Activated T-cell treated with anti-CD3 and anti-CD28 coated beads, Interleukin-2, amount 50 U/mL, for 4 hours (primary cell): ENCODE data around the gene PTH2. TPM values are rescaled to one million over a fixed set of nuclear protein-coding genes. Genes with fewer than 3 reads are reported as not detected.
A peak's percentile ranks its signal among the peaks of the same experiment; 100 is the strongest.
"Not testable (repeated sequence)": the region's sequence is repeated elsewhere in the genome, so short reads cannot be mapped to it uniquely, and the experiment has no call there.

Source experiments
- ATAC-seq, 2 donors: fragments of 200-7000 bp; cut with Tn5 transposase; one replicate each; pipeline ENCODE4 v1.10.0; 2021
- DNase-seq: peaks from one replicate; pipeline ENCODE4 v3.0.0-alpha.2; 2020
- H3K27me3 Mint-ChIP-seq: one replicate; pipeline ENCODE4 v1.8.0; 2021; ENCODE audit warnings: low read depth, mixed read lengths
- H3K36me3 Mint-ChIP-seq: one replicate; pipeline ENCODE4 v1.8.0; 2022; ENCODE audit warnings: mixed read lengths; ENCODE audit not compliant: insufficient read depth
- H3K4me1 Mint-ChIP-seq: one replicate; pipeline ENCODE4 v1.8.0; 2021; ENCODE audit warnings: low read depth, mixed read lengths
- H3K4me3 Mint-ChIP-seq: one replicate; pipeline ENCODE4 v1.8.0; 2021; ENCODE audit warnings: mild to moderate bottlenecking, moderate library complexity, mixed read lengths
- H3K9me3 Mint-ChIP-seq: one replicate; pipeline ENCODE4 v1.8.0; 2021; ENCODE audit warnings: mixed read lengths
- total RNA-seq, 3 donors: library from RNA; stranded (reverse); gene quantifications; one replicate each; pipeline ENCODE4 v1.2.1, GENCODE V29; 2021

Gene PTH2
- total RNA-seq, 3 donors from 2014 or later: not detected

DNA sequence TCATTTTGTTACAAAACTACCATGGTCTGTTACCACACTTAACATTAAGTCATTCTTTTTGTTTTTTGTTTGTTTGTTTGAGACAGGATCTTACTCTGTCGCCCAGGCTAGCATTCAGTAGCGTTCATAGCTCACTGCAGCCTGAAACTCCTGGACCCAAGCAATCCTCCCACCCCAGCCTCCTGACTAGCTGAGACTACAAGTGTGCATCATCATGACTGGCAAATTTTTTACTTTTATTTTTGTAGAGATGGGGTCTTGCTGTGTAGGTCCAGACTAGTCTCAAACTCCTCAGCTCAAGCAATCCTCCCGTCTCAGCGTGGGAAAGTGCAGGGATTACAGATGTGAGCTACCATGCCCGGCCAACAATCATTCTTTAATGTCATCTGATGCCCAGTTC, 33.1 kb upstream of the PTH2 start:
- Mint-ChIP-seq H3K36me3 (peaks cover 7% of the 10 kb centered on the region), H3K4me1 (peaks cover 22% of the 10 kb centered on the region), H3K9me3 (no peaks in the 10 kb centered on the region), H3K27me3 (no peaks in the 10 kb centered on the region), H3K4me3 (peak overlapping the region; percentile 31)
- DNase-seq: no peak
- no peak for ATAC-seq

DNA sequence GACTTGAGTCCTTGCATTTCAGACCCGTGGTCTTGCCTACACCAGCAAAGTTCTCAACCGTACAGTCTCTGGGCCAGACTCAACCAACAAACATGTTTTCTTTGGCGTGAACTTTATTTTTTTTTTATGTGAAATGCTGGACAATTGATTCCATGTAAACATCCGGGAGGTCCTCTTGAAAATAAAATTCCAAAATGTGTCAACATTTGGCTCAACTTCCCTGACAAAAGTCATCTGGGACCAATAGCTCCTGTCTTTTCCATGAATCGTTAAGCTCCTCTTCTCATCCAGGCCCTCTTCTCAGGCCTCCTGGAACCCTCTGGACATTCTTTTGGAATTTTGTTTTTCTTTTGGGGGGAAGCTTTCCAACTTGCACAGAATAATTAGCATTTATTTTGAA, 32.5 kb upstream of the PTH2 start:
- Mint-ChIP-seq H3K27me3 (no peaks in the 10 kb centered on the region), H3K4me1 (peaks cover 25% of the 10 kb centered on the region), H3K9me3 (no peaks in the 10 kb centered on the region), H3K36me3 (peaks cover 7% of the 10 kb centered on the region), H3K4me3 (peak overlapping the region; percentile 31)
- ATAC-seq: no peak
- no peak for DNase-seq

DNA sequence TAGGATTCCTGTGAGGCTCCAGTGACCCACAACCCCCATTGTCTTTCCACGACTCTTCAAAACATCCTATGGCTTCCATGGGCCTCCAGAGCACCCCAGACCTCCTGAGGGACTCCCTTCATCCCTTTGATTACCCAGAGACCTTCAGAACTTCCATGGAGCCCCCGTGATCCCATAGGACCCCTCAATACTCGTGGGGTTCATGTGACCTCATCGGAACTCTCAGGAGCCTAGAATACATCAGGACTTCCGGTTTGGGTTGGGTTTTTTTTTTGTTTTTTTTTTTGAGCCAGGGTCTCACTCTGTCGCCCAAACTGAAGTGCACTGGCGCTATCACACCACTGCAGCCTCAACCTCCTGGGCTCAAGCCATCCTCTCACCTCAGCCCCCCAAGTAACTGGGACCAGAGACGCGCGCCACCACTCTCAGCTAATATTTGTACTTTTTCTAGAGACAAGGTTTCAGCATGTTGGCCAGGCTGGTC, 30.6 kb upstream of the PTH2 start:
- DNase-seq: no peak
- no peak for ATAC-seq

DNA sequence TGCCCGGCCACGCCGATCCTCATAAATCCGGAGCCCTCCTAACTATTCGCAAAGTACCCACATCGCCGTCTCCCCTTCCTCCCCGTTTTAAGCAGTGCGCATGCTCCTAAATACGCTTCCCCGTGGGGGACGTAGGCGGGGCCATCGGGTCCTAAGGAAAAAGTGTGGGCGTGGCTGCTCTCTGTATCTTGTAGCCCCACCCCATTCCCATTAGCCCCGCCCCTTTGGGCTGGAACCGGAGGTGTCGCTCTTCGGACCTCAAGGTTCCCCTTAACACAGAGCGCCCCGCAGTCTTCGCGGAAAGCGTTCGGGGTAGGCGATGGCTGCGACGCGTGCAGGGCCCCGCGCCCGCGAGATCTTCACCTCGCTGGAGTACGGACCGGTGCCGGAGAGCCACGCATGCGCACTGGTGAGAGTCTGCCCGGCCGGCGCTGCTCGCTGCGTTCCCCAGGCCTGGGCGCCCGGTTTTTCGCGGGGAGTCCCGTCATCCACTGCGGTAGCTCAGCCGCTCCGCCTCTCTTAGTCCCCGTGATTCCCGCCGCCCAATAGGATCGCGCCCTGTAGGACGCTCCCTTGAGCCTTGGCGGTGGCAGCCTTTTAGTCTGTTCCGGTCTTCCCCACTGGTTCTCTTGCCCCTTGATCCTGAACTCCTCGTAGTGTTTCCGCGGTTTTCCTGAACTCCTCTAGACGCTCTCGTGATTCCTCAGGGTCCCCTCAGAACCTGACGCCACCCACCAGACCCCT, 29.9 kb upstream of the PTH2 start, which contains the start of gene ALDH16A1:
Gene ALDH16A1, plus strand, starts transcription at position 213 of the 744 bp plus-strand sequence. Its CDS starts 107 bp downstream, at position 320.
- Mint-ChIP-seq H3K9me3 (no peaks in the 10 kb centered on the region), H3K36me3 (peaks cover 14% of the 10 kb centered on the region)

More for the DNA sequence above, 30.6 kb upstream of the PTH2 start:
- no peaks in the 10 kb centered on the region for H3K9me3 Mint-ChIP-seq
- H3K4me3 Mint-ChIP-seq: peak overlapping the region; percentile 92
- H3K27me3 Mint-ChIP-seq: no peaks in the 10 kb centered on the region
- H3K4me1 Mint-ChIP-seq: peaks cover 40% of the 10 kb centered on the region
- H3K36me3 Mint-ChIP-seq: peaks cover 9% of the 10 kb centered on the region

DNA sequence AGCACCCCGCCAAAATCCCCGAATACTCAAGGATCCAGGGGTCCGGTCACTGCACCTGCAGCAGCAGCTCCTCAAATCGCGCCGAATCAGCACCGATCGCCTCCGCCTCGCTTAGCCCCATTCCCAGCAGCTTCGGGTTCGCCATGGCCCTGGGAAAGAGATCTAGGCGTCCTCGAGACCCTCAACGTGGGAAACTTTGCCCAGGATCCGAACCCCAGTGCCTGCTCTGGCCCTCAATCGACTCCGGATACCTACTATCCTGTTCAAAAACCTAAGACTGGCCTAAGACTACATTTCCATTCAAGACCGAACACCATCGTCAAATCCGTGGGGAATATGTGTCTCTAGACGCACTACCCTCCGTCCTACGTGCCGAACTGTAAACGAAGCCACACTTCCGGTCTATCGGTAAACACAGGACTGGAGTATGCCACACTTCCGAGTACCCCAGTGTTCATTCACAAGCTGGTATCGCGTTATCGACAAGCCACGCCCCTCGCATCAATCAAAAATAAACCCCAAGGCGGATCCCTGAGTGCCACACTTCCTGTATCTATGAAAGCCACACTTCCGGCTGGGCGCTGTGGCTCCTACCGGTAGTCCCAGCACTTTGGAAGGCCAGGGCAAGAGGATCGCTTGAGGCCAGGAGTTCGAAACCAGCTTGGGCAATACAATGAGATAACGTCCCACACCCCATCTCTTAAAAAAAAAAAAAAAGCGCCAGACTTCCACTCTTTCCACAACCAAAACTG, 28.4 kb upstream of the PTH2 start, which contains the start of gene PIH1D1:
Gene PIH1D1, minus strand, starts transcription at position 385 of the 752 bp plus-strand sequence. Its CDS starts 240 bp downstream, at position 145.
- Mint-ChIP-seq H3K4me3 (peak within 1 kb of the TSS; percentile 92), H3K9me3 (no peaks in the 10 kb centered on the region), H3K27me3 (no peaks in the 10 kb centered on the region), H3K36me3 (peaks cover 13% of the 10 kb centered on the region), H3K4me1 (peaks cover 46% of the 10 kb centered on the region)
- DNase-seq: peak; percentile 92
- ATAC-seq: peak; percentile 73 to 75

More for the DNA sequence above, 29.9 kb upstream of the PTH2 start, which contains the start of gene ALDH16A1:
- Mint-ChIP-seq H3K27me3 (no peaks in the 10 kb centered on the region), H3K4me1 (peaks cover 46% of the 10 kb centered on the region), H3K4me3 (peak within 1 kb of the TSS; percentile 92)
- ATAC-seq (peak; percentile 89 to 94), DNase-seq (peak; percentile 97)

DNA sequence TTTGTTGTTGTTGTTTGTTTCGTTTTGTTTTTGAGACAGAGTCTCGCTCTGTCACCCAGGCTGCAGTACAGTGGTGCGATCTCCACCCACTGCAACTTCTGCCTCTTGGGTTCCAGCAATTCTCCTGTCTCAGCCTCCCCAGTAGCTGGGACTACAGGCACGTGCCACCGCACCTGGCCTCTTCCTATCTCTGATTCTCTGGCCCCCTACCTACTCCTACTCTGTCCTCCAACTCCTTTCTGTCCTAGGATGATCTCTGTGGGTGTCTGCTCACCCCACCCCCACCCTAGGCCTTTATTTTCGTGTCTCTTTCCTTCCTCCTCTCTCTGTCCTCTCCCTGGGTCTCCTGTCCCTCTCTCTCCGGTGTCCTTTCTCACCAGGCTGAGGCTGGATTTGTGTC, 27.2 kb upstream of the PTH2 start:
- Mint-ChIP-seq H3K36me3 (peaks cover 10% of the 10 kb centered on the region), H3K9me3 (no peaks in the 10 kb centered on the region), H3K4me3 (peak overlapping the region; percentile 92), H3K27me3 (no peaks in the 10 kb centered on the region), H3K4me1 (peaks cover 40% of the 10 kb centered on the region)
- no peak for ATAC-seq
- no peak for DNase-seq

DNA sequence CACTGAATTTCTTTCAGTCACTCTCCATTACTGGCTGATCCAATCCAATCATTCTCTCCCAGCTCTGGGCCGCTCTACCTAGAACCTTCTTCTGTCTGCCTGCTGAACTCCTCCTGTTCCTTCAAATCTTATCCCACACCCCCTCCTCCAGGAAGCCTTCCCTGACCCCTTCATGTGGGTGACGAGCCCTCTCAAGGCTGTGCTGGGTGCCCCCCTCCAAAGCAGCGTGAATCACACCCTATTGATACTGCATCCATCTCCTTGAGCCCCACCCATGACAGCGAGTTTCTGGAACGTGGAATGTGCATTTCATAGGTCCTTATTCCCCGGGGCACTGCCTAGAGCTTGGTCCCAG, 25.2 kb upstream of the PTH2 start:
- Mint-ChIP-seq H3K4me3 (no peak overlapping the region), H3K9me3 (no peaks in the 10 kb centered on the region), H3K36me3 (peaks cover 10% of the 10 kb centered on the region), H3K4me1 (peaks cover 48% of the 10 kb centered on the region), H3K27me3 (no peaks in the 10 kb centered on the region)
- no peak for DNase-seq
- ATAC-seq: no peak

DNA sequence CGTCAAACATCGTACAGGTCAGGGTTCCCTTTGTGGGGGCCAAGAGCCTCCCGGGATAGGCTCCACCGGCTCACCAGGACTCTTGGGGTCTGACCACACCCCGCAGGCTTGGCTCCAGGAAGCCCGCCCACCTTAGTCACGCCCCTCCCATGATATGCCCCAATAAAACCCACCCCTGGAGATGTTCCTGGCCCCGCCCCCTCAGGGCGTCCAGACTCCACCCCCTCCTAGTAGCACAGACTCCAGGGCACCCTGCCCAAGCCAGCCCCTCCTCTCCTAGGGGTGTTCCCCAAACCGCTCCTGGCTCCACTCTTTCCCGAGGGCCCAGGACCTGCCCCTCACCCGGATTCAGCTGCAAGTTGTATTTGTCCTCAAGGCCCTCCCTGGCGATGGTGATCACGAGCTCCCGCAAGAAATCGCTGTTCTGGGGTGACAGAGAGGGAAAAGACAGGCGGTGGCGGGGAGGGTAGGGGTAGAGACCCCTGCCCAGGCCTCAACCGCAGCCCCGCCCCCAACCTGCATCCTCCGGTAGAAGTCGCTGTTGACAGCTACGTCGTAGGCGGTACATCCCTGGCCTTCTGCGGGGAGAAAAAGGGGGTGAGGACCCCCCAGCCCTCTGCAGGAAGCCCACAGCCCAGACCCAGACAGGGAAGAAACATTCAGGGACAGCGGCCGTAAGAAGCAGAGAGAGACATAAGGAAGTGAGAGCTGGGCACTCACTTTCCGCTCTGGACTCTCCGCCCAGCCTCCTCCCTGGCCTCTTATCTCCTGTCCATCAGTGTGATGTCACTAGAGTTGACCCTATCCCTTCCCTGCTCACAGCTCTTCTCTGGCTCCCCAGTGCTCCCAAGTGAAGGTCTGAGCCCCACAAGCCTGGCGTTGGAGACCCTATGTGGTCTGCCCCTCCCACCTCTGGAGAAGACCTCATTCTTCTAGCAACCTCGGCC, 24.5 kb upstream of the PTH2 start:
- ATAC-seq (no peak), DNase-seq (no peak)
- Mint-ChIP-seq H3K27me3 (peaks cover 2% of the 10 kb centered on the region), H3K9me3 (no peaks in the 10 kb centered on the region), H3K4me3 (no peak overlapping the region), H3K4me1 (peaks cover 45% of the 10 kb centered on the region), H3K36me3 (peaks cover 10% of the 10 kb centered on the region)

DNA sequence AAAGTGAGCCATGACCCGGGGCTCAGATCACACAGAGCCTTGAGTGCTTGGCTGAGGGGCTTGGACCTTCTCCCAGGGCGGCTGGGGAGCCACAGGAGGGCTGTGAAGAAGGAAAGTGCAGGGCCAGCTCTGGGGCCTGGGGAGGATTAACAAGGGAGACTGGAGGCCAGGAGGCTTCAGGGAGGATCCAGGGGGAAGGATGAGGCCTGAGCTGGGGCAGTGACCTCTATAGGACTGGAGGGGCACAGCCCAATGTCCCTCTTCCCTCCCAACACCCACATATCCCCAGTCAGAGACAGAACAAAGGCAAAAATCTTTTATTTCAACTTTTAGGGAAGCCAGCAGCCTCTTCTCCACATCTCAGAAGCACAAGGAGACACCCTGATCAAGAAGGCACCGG, 22.8 kb upstream of the PTH2 start:
- Mint-ChIP-seq H3K9me3 (no peaks in the 10 kb centered on the region), H3K4me1 (peaks cover 44% of the 10 kb centered on the region), H3K36me3 (peaks cover 10% of the 10 kb centered on the region), H3K27me3 (peaks cover 15% of the 10 kb centered on the region), H3K4me3 (no peak overlapping the region)
- no peak for ATAC-seq
- no peak for DNase-seq

DNA sequence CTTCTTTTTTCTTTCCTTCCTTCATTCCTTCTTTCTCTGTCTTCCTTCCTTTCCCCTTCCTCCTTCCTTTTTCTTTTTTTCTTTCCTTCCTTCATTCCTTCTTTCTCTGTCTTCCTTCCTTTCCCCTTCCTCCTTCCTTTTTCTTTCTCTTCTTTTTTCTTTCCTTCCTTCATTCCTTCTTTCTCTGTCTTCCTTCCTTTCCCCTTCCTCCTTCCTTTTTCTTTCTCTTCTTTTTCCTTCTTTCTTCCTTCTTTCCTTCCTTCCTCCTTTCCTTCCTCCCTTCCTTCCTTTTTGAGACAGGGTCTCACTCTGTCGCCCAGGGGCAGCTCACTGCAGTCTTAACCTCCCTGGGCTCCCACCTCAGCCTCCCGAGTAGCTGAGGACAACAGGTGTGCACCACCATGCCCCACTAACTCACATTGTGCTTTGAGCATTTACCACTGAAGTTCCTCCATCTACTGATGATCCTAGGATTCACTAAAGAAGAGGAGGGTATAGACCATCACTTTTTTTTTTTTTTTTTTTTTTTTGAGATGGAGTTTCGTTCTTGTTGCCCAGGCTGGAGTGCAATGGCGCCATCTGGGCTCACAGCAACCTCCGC, 21.0 kb upstream of the PTH2 start:
- Mint-ChIP-seq H3K4me1 (peaks cover 35% of the 10 kb centered on the region), H3K4me3 (peak overlapping the region; percentile 78), H3K27me3 (peaks cover 32% of the 10 kb centered on the region)
- not testable (repeated sequence) for DNase-seq, H3K9me3 Mint-ChIP-seq, ATAC-seq, H3K36me3 Mint-ChIP-seq

DNA sequence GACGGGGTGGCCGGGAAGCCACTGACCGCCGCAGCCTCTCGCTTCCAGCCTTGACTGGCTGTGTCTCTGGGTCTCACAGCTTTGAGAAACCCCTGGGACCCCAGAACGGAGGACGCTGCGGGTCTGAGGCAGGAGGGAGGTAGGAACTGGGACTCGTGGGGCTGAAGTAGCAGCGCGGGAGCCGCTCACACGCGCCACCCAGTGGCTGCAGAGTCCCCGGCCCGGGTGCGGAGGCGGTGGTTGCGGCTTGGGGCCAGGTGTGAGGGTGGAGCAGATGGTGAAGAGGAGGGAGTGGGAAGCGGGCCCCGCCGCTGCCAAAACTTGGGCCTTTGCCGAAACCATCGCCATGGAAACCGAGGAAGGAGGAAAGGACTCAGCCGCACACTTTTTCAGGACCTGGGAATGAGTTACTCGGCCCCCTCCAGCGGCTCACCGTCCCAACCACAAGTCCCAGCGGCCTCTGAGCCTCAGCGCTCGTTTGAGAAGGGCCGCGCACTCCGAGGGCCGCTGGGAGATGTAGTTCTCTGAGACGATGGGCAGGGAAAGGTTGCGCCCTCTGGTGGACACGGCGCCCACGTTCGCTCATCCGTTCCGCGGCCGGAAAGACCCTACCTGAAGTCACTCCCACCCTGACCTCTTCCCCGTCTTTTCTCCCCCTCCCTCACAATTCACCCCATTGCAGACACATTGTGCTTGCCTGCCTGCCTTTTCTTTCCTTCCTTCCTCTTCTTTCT, 20.3 kb upstream of the PTH2 start:
- ATAC-seq (peak; percentile 92 to 93), DNase-seq (peak; percentile 90)
- H3K9me3 Mint-ChIP-seq: no peaks in the 10 kb centered on the region
- peaks cover 39% of the 10 kb centered on the region for H3K27me3 Mint-ChIP-seq
- H3K36me3 Mint-ChIP-seq: peaks cover 6% of the 10 kb centered on the region
- H3K4me3 Mint-ChIP-seq: peak overlapping the region; percentile 78
- peaks cover 30% of the 10 kb centered on the region for H3K4me1 Mint-ChIP-seq

DNA sequence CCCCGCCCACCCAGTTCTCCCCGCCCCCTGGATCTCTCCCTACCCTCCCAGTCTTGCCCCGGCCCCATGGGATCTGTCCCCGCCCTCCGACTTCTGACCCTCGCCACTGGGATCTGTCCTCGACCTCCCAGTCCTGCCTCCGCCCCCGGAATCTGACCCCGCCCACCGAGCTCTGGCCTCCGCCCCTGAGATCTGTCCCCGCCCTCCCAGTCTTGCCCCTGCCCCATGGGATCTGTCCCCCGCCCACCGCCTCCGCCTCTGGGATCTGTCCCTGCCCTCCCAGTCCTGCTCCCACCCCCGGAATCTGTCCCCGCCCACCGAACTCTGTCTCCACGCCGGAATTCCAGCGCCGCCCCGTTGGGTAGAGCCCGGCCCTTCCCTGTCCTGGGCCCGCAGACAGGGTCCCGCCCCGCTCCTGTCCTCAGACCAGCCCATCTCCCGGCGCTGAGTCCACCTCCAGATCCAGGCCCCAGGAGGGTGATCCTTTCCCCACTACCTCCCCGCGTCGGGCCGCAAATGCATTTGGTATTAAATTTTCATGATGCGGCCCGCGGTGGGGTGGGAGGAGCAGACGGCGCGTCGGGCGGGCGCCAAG, 19.6 kb upstream of the PTH2 start:
- peaks cover 46% of the 10 kb centered on the region for H3K27me3 Mint-ChIP-seq
- peaks cover 25% of the 10 kb centered on the region for H3K4me1 Mint-ChIP-seq
- H3K4me3 Mint-ChIP-seq: peak overlapping the region; percentile 78
- H3K9me3 Mint-ChIP-seq: no peaks in the 10 kb centered on the region
- ATAC-seq (peak; percentile 29 to 42), DNase-seq (no peak)
- peaks cover 2% of the 10 kb centered on the region for H3K36me3 Mint-ChIP-seq

DNA sequence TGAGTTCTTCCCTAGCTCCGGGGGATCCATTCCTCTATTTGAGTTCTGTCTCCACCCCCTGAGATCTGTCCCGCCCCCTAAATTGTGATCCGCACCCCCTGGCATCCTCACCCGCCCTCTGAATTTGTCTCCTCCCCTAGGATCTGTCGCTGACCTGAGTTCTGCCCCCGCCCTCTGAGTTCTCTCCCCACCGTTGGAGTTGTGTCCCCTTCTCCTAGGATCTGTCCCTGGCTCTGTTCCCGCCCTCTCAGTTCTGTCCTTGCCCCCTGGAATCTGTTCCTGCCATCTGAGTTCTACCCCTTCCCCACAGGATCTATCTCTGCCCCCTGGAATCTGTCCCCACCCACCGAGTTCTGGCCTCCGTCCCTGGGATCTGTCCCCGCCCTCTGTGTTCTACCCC, 19.1 kb upstream of the PTH2 start:
- Mint-ChIP-seq H3K36me3 (peaks cover 2% of the 10 kb centered on the region), H3K27me3 (peaks cover 51% of the 10 kb centered on the region), H3K4me3 (peak overlapping the region; percentile 78), H3K9me3 (no peaks in the 10 kb centered on the region), H3K4me1 (peaks cover 25% of the 10 kb centered on the region)
- ATAC-seq (no peak), DNase-seq (no peak)
